Muscle of leg (tissue), 11 donors: ENCODE measurements around the gene CTTN. TPM values are rescaled to one million over a fixed set of nuclear protein-coding genes. Genes with fewer than 3 reads are reported as not detected.
A peak's percentile ranks its signal among the peaks of the same experiment; 100 is the strongest.

Experiments used
- DNase-seq: peaks from one replicate; pipeline ENCODE4 v3.0.0; 2013
- H3K27ac ChIP-seq: one replicate; pipeline ENCODE4 v1.5.1; 2013; ENCODE audit warnings: mild to moderate bottlenecking, low read length, control low read depth
- H3K27me3 ChIP-seq: one replicate; pipeline ENCODE4 v1.6.1; 2013; ENCODE audit warnings: low read length; ENCODE audit not compliant: control insufficient read depth, insufficient read depth
- H3K36me3 ChIP-seq: one replicate; pipeline ENCODE4 v1.6.1; 2013; ENCODE audit warnings: low read length; ENCODE audit not compliant: control insufficient read depth, insufficient read depth
- H3K4me1 ChIP-seq: one replicate; pipeline ENCODE4 v1.6.1; 2013; ENCODE audit warnings: low read length; ENCODE audit not compliant: control insufficient read depth, insufficient read depth
- H3K4me3 ChIP-seq: one replicate; pipeline ENCODE4 v1.5.1; 2013; ENCODE audit warnings: low read length, control low read depth
- H3K9me3 ChIP-seq: replicated peaks from 2 replicates; pipeline ENCODE4 v1.6.1; 2013; ENCODE audit warnings: low read depth, low read length; ENCODE audit not compliant: control insufficient read depth
- WGBS: methylation state at CpG from one replicate; pipeline ENCODE4 v1.1.5; 2013; ENCODE audit warnings: missing lambda C conversion rate; ENCODE audit not compliant: insufficient coverage; 5-methylcytosine and 5-hydroxymethylcytosine counted together
- polyA plus RNA-seq, 8 donors: library from polyadenylated mRNA; unstranded; fragments of 120-200 nt; gene quantifications; one replicate each; pipeline versions ENCODE4 v1.2.1 to v1.2.3, GENCODE V29; 2013; ENCODE audit warnings: inconsistent platforms in 1 of 8, low replicate concordance in 1 of 8; ENCODE audit not compliant: insufficient read length in 8 of 8, insufficient read depth in 1 of 8
- total RNA-seq: library from RNA; stranded (reverse); fragments of 120-200 nt; gene quantifications from one replicate; pipeline ENCODE4 v1.2.4, GENCODE V29; 2013

Gene CTTN
- total and polyA plus RNA-seq, 9 donors = 78.1 to 126 (median 109) TPM

DNA sequence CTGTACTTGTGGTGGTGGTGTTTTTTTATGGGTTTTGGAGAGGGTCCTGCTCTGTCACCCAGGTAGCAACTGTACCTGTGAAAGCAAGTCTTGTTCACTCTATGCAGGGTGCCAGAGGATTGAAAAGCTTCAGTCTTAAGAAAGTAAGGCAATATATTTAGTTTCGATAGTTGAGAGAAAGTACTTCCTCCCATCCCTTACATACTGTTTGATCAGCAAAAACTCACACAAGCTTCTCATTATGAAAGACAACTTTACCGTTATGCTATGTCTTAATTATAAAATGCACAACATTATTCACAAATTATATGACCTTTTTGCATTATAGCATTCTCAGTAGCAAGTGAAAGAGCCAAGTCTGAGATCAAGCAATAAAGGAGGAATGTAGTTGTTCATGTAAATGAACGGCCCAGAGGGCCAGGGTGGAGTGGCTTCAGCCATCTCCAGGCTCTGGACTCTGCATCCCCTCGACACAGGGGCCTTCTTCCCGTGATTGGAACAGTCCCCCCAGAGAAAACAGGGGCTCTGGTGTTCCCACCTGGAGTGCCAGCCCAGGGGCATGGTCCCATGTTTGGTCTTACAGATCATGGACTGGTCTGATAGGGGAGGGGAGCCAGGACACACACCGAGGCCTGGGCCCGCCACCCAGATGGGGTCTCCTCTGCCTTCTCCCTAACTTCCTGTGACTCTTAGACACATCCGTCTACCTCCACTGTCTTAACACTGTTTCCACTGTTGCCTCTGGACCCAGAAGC is 38.7 kb upstream of the CTTN start:
- 30% methylated on average over 2 of the region's 8 CpGs for WGBS
- Histone ChIP-seq H3K9me3 (no peaks in the 10 kb centered on the region), H3K36me3 (peaks cover 59% of the 10 kb centered on the region)

DNA sequence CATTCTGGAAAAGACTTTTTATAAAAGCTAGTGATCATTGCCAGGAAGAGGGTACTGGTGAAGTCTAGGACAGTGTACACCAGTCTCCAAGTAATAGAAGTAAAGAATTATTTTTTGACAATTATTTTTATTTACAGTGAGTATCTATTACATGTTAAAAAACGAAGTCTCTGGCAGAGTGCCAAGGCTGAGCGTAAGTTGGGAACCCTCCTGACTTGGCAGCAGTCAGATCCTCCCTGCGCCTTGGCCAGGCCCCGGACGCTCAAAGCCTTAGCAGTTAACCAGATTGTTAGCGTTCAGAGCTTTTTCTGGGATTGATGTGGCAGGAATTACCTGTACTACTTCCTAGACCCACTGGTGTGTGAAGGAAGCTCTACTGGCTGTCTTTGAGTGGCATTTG is 38.1 kb upstream of the CTTN start:
- no peak overlapping the region for H3K27ac ChIP-seq
- H3K9me3 ChIP-seq = no peaks in the 10 kb centered on the region
- H3K27me3 ChIP-seq = no peaks in the 10 kb centered on the region
- 65% methylated on average over 4 of the region's 6 CpGs for WGBS
- H3K4me1 ChIP-seq = no peaks in the 10 kb centered on the region
- no peak overlapping the region for H3K4me3 ChIP-seq
- DNase-seq = no peak
- H3K36me3 ChIP-seq = peaks cover 61% of the 10 kb centered on the region

More for the DNA sequence above, 38.7 kb upstream of the CTTN start:
- H3K27ac ChIP-seq = no peak overlapping the region
- no peaks in the 10 kb centered on the region for H3K4me1 ChIP-seq
- no peaks in the 10 kb centered on the region for H3K27me3 ChIP-seq
- no peak for DNase-seq
- no peak overlapping the region for H3K4me3 ChIP-seq

DNA sequence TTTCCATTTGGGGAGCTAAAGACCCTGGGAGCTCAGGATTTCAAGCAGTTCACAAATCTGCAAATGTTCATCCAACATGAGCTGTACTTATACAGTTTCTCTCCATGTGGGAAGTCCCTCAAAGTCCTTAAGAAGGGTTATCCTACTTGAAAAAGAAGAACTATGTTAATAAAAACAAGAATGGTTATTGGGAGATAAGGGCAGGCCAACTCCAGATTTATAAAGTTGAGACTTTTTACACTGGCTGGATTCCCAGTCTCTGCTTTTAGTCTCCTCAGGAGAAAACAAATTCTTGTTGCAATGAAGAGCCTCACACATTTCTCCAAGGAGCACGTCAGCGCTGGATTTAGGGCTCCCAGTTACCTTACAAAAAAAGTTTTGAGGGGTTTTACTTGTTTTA is 34.2 kb upstream of the CTTN start:
- peak; percentile 73 for DNase-seq
- Histone ChIP-seq H3K4me3 (no peak overlapping the region), H3K36me3 (peaks cover 47% of the 10 kb centered on the region), H3K4me1 (no peaks in the 10 kb centered on the region), H3K27ac (no peak overlapping the region), H3K27me3 (no peaks in the 10 kb centered on the region), H3K9me3 (no peaks in the 10 kb centered on the region)
- WGBS = no CpG with 5 or more reads among the region's 2 CpGs

DNA sequence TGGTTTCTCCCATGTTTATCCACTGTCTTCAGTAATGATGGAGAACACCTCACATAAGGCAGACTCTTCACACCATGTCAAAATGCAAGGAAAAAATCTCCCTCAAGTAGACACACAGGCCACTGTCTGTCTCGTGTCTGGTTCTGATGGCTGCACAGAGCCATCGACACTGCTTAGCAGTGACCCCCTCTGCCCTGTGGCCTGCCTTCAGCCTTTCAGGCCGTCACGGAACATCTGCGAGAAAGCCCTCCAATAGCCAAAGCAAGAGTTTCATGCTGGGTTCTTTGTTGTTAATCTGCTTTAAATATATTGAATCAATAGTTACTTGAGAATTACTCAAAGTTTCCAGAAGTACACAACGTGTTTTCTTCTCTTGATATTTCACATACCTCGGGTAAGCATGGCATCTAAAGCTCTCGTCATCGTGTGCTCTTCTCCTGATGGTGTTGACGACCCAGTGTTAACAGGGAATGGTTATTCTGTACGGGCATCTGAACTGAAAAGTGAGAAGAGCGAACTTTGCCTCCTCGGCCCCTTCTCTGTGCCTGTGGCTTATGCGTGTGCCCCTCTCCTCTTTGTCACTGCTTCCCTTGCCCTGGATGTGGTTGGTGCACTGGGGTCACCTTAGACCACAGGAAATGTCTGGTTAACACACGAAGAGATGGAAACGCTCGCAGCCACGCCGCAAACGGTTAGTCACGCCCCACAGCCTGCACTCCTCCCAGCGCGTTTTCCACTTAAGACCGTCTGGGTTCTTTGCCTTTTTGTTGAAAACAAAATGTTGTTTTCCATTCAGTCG is 33.4 kb upstream of the CTTN start:
- H3K27ac ChIP-seq = no peak overlapping the region
- no peak overlapping the region for H3K4me3 ChIP-seq
- WGBS = 79% methylated on average over 17 of the region's 25 CpGs
- DNase-seq = no peak
- H3K27me3 ChIP-seq = no peaks in the 10 kb centered on the region
- no peaks in the 10 kb centered on the region for H3K4me1 ChIP-seq
- H3K36me3 ChIP-seq = peaks cover 43% of the 10 kb centered on the region
- H3K9me3 ChIP-seq = no peaks in the 10 kb centered on the region

GRCh38 chr11:70365544-70365927 is 32.8 kb upstream of the CTTN start:
- no peaks in the 10 kb centered on the region for H3K9me3 ChIP-seq
- H3K27me3 ChIP-seq = no peaks in the 10 kb centered on the region
- H3K4me1 ChIP-seq = no peaks in the 10 kb centered on the region
- H3K27ac ChIP-seq = no peak overlapping the region
- DNase-seq = no peak
- H3K36me3 ChIP-seq = peaks cover 39% of the 10 kb centered on the region
- no peak overlapping the region for H3K4me3 ChIP-seq
- WGBS = 100% methylated on average over 1 of the region's 3 CpGs

GRCh38 chr11:70367071-70367470 is 31.3 kb upstream of the CTTN start:
- H3K9me3 ChIP-seq = no peaks in the 10 kb centered on the region
- 90% methylated on average over 5 of the region's 8 CpGs for WGBS
- no peak overlapping the region for H3K4me3 ChIP-seq
- no peak for DNase-seq
- H3K4me1 ChIP-seq = no peaks in the 10 kb centered on the region
- peaks cover 34% of the 10 kb centered on the region for H3K36me3 ChIP-seq
- H3K27ac ChIP-seq = no peak overlapping the region
- no peaks in the 10 kb centered on the region for H3K27me3 ChIP-seq

- H3K9me3 ChIP-seq = no peaks in the 10 kb centered on the region
- H3K27ac ChIP-seq = no peak overlapping the region
- no peak for DNase-seq
- H3K4me3 ChIP-seq = no peak overlapping the region
- no peaks in the 10 kb centered on the region for H3K4me1 ChIP-seq
- H3K36me3 ChIP-seq = peaks cover 35% of the 10 kb centered on the region
- no CpG with 5 or more reads among the region's 2 CpGs for WGBS
- no peaks in the 10 kb centered on the region for H3K27me3 ChIP-seq
These were observed 29.4 kb upstream of the CTTN start for GRCh38 chr11:70368961-70369360.

GRCh38 chr11:70371241-70371640 is 27.1 kb upstream of the CTTN start:
- H3K4me1 ChIP-seq = no peaks in the 10 kb centered on the region
- H3K27me3 ChIP-seq = no peaks in the 10 kb centered on the region
- WGBS = 75% methylated on average over 3 of the region's 5 CpGs
- H3K4me3 ChIP-seq = no peak overlapping the region
- peaks cover 38% of the 10 kb centered on the region for H3K36me3 ChIP-seq
- H3K9me3 ChIP-seq = no peaks in the 10 kb centered on the region
- DNase-seq = no peak
- H3K27ac ChIP-seq = no peak overlapping the region

DNA sequence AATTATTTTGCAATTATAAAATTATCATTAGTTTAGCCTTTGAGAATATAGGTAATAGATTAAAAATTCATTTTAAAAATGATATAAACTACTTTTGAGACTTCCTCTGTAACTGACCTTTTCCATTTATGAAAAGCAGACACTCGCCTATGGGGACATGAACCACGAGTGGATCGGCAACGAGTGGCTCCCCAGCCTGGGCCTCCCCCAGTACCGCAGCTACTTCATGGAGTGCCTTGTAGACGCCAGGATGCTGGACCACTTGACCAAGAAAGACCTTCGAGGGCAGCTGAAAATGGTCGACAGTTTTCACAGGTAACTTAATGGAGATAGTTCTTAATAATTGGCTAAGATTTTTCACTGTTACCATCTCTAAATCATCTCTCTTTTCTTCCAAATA is 26.3 kb upstream of the CTTN start:
- DNase-seq = no peak
- Histone ChIP-seq H3K4me3 (no peak overlapping the region), H3K9me3 (no peaks in the 10 kb centered on the region), H3K27me3 (no peaks in the 10 kb centered on the region), H3K36me3 (peaks cover 45% of the 10 kb centered on the region), H3K4me1 (no peaks in the 10 kb centered on the region), H3K27ac (no peak overlapping the region)
- 100% methylated on average over 5 of the region's 8 CpGs for WGBS

DNA sequence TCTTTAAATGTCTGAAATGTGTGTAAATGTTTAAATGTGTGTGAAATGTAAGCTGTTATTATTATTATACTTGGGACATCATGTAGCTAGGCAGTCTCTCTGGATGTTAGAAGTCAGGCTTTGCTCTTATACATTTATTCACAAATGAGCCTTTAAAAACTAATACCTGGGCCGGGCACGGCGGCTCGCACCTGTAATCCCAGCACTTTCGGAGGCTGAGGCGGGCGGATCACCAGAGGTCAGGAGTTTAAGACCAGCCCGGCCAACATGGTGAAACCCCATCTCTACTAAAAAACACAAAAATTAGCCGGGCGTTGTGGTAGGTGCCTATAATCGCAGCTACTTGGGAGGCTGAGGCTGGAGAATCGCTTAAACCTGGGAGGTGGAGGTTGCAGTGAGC is 21.7 kb upstream of the CTTN start:
- Histone ChIP-seq H3K9me3 (no peaks in the 10 kb centered on the region), H3K36me3 (peaks cover 60% of the 10 kb centered on the region), H3K4me1 (no peaks in the 10 kb centered on the region), H3K4me3 (no peak overlapping the region), H3K27ac (no peak overlapping the region), H3K27me3 (no peaks in the 10 kb centered on the region)
- WGBS = no CpG with 5 or more reads among the region's 12 CpGs
- no peak for DNase-seq
